ENCODE data around the gene SYT12. TPM values are rescaled to one million over a fixed set of nuclear protein-coding genes. Genes with fewer than 3 reads are reported as not detected.

Gene SYT12
- total and polyA plus RNA-seq, 9 of the 15 experiments (the other 6 are each of a cell fraction or from before 2014, with no cell fraction given), result 0.03 to 0.11 (median 0.03) TPM; not detected in 4

- TF ChIP-seq RAD21 (CRISPR knock-in tag; conservative IDR thresholded peaks at IDR 0.05 in 1 of 2, IDR thresholded peaks at IDR 0.05 in 1 of 2) (peak; percentile 81 to 91), ZNF778 (CRISPR knock-in tag; IDR thresholded peaks at IDR 0.05) (no peak), ZNF431 (CRISPR knock-in tag; IDR thresholded peaks at IDR 0.05) (no peak), ZBTB7A (IDR thresholded peaks at IDR 0.05; ENCODE audit: borderline replicate concordance, control insufficient read depth, low read depth, low read length) (peak; percentile 96), ARID2 (IDR thresholded peaks at IDR 0.05) (peak; percentile 80; the same call in 1 of the 2 replicates), STAG1 (CRISPR knock-in tag; IDR thresholded peaks at IDR 0.05; ENCODE audit: borderline replicate concordance) (peak; percentile 32; the same call in 1 of the 2 replicates), PHTF2 (CRISPR knock-in tag; IDR thresholded peaks at IDR 0.05) (no peak), TEAD2 (tag; IDR thresholded peaks at IDR 0.05) (no peak), GATAD2A (IDR thresholded peaks at IDR 0.05) (0 out of 2 replicates have a peak, but pooled peaks have one; percentile 21), DACH1 (IDR thresholded peaks at IDR 0.05; ENCODE audit: partially characterized antibody) (no peak), CUX1 (CRISPR knock-in tag; IDR thresholded peaks at IDR 0.05) (no peak), REST (IDR thresholded peaks at IDR 0.05; ENCODE audit: borderline replicate concordance) (peak; percentile 84), REST (CRISPR knock-in tag; IDR thresholded peaks at IDR 0.05; ENCODE audit: low read depth) (no peak), ZBTB26 (CRISPR knock-in tag; IDR thresholded peaks at IDR 0.05) (no peak), CCAR2 (IDR thresholded peaks at IDR 0.05; ENCODE audit: low read depth, low read length) (no peak)
Observed at GRCh38 chr11:66976028-66976467, 46.9 kb upstream of the SYT12 start (continued).

Measured in K562 (cell line).